GM12874 (cell line): ENCODE measurements around the gene LRAT.

Experiments used
- TF ChIP-seq, protein P1 (sequence below): IDR thresholded peaks from 2 replicates; pipeline ENCODE4 v1.5.1; 2011; ENCODE audit warnings: low read depth, mild to moderate bottlenecking, control low read depth, low read length, moderate library complexity; ENCODE audit not compliant: insufficient read depth

Gene LRAT

DNA sequence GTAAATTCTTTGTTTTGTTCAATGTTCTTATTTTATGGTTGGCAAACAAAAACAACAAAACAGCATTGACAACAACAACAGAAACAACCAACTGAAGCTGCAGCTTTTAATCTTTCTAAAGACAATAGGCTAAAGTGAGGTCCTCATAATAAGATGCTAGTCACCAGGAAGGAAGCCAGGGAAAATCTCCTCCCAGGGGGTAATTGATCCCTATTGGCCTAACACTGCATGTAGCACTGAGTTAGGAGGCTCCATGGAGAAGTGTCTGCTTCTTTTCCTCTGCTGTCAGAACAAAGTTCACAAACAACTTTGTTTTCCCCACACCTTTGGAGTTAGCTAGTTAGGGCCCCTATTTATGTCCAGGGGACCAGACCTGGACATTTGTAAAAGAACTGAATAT lies 4.7 kb upstream of the LRAT start:
- TF ChIP-seq, protein P1, sequence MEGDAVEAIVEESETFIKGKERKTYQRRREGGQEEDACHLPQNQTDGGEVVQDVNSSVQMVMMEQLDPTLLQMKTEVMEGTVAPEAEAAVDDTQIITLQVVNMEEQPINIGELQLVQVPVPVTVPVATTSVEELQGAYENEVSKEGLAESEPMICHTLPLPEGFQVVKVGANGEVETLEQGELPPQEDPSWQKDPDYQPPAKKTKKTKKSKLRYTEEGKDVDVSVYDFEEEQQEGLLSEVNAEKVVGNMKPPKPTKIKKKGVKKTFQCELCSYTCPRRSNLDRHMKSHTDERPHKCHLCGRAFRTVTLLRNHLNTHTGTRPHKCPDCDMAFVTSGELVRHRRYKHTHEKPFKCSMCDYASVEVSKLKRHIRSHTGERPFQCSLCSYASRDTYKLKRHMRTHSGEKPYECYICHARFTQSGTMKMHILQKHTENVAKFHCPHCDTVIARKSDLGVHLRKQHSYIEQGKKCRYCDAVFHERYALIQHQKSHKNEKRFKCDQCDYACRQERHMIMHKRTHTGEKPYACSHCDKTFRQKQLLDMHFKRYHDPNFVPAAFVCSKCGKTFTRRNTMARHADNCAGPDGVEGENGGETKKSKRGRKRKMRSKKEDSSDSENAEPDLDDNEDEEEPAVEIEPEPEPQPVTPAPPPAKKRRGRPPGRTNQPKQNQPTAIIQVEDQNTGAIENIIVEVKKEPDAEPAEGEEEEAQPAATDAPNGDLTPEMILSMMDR = no peak

DNA sequence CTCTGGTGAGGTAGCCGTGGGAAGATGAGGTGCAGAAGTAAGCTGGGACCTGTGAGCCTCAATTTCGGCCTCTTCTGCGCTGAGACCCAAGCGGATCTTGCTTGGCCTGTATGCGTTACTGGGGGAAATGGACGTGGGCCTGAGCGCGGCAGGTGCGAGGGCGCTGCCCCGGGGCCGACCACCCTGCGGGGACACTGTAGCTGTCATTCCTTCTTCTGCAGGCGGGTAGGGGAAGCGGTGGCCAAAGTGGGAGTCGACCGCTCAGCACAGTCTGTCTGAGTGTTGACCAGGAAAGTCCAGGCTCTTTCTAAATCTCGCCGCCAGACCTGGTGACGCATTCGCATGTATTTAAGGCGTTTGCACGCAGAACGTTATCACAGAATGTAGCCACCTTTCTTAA lies 3.3 kb upstream of the LRAT start:
- TF ChIP-seq, protein P1 = no peak

- TF ChIP-seq, protein P1 = no peak
Observed at GRCh38 chr4:154741131-154741665, 2.6 kb upstream of the LRAT start.

GRCh38 chr4:154741922-154742850 lies 1.6 kb upstream of the LRAT start:
- TF ChIP-seq, protein P1 = no peak

- TF ChIP-seq, protein P1 = no peak
Observed at GRCh38 chr4:154744341-154744926, 634 bp downstream of the LRAT start.

GRCh38 chr4:154757713-154758112 lies 13.9 kb downstream of the LRAT start:
- TF ChIP-seq, protein P1 = no peak

- TF ChIP-seq, protein P1 = no peak
Observed at GRCh38 chr4:154760895-154761294, 17.1 kb downstream of the LRAT start.
